OCI-LY3 (cell line): ENCODE results near the gene USP17L22.
"Not testable (repeated sequence)": the region's sequence is repeated elsewhere in the genome, so short reads cannot be mapped to it uniquely, and the experiment has no call there.

Source experiments
- EZH2phosphoT487 ChIP-seq: fragments of 200-600 bp; shearing (Covaris generic); IDR thresholded peaks from 2 replicates; pipeline ENCODE4 v1.6.1; 2018; ENCODE audit warnings: antibody characterized with exemption, mixed run types, low read depth
- TF ChIP-seq, protein P1 (sequence below): fragments of 200-600, 300-600 bp; sonication (generic); IDR thresholded peaks from 2 replicates; pipeline ENCODE4 v1.5.1; 2014; ENCODE audit warnings: antibody characterized with exemption, low read length, low read depth

- not testable (repeated sequence) for TF ChIP-seq EZH2phosphoT487
- TF ChIP-seq, protein P1, sequence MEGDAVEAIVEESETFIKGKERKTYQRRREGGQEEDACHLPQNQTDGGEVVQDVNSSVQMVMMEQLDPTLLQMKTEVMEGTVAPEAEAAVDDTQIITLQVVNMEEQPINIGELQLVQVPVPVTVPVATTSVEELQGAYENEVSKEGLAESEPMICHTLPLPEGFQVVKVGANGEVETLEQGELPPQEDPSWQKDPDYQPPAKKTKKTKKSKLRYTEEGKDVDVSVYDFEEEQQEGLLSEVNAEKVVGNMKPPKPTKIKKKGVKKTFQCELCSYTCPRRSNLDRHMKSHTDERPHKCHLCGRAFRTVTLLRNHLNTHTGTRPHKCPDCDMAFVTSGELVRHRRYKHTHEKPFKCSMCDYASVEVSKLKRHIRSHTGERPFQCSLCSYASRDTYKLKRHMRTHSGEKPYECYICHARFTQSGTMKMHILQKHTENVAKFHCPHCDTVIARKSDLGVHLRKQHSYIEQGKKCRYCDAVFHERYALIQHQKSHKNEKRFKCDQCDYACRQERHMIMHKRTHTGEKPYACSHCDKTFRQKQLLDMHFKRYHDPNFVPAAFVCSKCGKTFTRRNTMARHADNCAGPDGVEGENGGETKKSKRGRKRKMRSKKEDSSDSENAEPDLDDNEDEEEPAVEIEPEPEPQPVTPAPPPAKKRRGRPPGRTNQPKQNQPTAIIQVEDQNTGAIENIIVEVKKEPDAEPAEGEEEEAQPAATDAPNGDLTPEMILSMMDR: not testable (repeated sequence)
These were observed 47.6 kb upstream of the USP17L22 start, which contains the start of gene USP17L12 for GRCh38 chr4:9219852-9220251.
